GM18858 (cell line): ENCODE data around the gene ISG15.
"Not testable (repeated sequence)": the region's sequence is repeated elsewhere in the genome, so short reads cannot be mapped to it uniquely, and the experiment has no call there.

Experiments
- ATAC-seq: cut with Tn5 transposase; IDR thresholded peaks from one replicate; pipeline ENCODE4 v1.9.1; 2021; ENCODE audit not compliant: unreplicated experiment

Gene ISG15

DNA sequence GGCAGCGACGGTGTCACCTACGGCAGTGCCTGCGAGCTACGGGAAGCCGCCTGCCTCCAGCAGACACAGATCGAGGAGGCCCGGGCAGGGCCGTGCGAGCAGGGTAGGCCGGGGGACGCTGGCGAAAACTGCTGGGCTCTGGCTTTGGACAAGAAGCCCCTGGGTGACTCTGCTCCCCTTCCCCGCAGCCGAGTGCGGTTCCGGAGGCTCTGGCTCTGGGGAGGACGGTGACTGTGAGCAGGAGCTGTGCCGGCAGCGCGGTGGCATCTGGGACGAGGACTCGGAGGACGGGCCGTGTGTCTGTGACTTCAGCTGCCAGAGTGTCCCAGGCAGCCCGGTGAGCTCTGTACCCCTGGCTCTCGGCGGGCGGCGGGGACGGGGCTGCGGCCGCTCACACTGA lies 30.6 kb downstream of the ISG15 start:
- no peak for ATAC-seq

DNA sequence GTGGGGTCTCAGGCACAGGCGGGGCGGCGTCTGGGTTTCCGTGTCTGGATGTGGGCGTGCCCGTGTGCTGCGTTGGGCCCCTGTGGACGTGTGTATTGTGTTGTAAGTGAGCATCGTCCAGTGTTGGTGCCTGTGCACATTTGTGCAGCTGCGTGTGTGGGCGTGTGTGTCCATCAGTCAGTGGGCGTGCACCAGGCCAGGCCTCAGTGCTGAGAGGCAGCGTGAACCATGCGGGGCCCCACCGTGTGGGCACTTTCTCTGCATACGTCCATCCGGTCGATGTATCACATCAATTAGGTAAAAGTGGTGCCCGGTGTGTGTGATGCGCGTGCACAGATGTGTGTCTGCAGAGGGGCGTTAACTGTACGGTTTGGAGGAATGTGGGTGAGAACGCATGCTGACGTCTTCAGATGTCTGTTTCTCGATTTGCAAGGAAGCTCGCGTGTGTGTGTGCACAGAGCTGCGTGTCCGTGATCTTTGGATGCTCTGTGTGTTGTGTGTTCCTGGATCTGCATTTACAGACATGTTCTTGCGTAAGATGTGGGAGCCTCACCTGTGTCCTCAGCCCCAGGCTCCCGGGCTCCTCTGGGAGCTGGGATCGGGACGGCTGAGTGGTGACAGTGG lies 31.3 kb downstream of the ISG15 start:
- ATAC-seq = no peak

DNA sequence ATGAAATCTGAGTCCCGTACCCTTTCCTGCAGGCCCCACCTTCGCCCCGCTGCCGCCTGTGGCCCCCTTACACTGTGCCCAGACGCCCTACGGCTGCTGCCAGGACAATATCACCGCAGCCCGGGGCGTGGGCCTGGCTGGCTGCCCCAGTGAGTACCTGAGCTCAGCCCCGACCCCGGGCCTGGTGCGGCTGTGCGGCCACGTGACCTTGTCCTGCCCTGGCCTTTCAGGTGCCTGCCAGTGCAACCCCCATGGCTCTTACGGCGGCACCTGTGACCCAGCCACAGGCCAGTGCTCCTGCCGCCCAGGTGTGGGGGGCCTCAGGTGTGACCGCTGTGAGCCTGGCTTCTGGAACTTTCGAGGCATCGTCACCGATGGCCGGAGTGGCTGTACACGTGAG lies 31.8 kb downstream of the ISG15 start:
- no peak for ATAC-seq

DNA sequence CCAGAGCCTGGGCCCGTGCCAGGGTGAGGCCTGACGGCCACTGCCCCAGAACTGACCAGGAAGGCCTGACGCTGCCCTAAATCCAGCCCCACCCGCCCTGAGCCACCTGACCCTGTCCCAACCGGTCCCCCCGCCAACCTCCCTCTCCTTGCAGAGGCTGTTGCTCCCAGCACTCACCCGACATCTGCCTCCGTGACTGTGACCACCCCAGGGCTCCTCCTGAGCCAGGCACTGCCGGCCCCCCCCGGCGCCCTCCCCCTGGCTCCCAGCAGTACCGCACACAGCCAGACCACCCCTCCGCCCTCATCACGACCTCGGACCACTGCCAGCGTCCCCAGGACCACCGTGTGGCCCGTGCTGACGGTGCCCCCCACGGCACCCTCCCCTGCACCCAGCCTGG lies 32.9 kb downstream of the ISG15 start:
- no peak for ATAC-seq

DNA sequence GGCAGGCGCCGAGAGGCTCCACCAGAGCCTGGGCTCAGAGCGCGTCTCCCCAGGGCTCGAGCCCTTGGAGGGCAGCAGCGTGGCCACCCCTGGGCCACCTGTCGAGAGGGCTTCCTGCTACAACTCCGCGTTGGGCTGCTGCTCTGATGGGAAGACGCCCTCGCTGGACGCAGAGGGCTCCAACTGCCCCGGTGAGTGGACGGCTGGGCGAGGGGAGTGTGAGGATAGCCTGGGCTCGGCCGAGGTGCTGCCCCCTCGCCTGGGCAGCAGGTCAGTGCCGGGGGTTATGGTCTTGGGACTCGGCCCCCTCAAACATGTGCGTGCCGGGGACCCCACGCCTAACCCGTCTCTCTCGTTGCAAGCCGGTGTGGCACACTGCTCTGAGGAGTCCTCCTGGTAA lies 33.5 kb downstream of the ISG15 start:
- ATAC-seq = no peak

DNA sequence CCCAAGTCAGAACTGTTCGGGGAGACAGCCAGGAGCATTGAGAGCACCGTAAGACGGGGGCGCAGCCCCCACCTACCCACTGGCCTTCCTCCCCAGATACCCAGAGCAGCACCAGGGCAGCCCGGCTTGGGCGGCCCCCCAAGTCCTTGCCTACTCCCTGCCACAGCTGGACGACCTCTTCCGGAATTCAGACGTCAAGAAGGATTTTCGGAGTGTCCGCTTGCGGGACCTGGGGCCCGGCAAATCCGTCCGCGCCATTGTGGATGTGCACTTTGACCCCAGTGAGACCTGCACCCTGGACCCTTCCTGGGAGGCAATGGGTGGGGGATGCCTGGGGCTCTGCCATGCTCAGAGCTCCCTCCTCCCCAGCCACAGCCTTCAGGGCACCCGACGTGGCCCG lies 34.1 kb downstream of the ISG15 start:
- ATAC-seq = no peak

DNA sequence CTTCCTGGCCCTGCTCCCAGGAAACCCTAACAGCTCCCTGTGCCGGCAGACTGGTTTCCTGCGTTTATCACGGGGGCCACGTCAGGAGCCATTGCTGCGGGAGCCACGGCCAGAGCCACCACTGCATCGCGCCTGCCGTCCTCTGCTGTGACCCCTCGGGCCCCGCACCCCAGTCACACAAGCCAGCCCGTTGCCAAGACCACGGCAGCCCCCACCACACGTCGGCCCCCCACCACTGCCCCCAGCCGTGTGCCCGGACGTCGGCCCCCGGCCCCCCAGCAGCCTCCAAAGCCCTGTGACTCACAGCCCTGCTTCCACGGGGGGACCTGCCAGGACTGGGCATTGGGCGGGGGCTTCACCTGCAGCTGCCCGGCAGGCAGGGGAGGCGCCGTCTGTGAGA lies 34.7 kb downstream of the ISG15 start:
- no peak for ATAC-seq

DNA sequence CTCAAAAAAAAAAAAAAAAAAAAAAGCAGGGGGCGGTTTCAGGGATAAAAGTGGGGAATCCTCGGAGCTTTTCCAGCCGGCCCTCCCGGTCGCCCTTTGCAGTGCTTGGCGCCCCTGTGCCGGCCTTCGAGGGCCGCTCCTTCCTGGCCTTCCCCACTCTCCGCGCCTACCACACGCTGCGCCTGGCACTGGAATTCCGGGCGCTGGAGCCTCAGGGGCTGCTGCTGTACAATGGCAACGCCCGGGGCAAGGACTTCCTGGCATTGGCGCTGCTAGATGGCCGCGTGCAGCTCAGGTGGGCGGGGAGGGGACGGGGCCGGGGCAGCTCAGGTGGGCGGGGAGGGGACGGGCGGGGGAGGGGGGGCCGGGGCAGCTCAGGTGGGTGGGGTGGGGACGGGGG lies 35.5 kb downstream of the ISG15 start:
- no peak for ATAC-seq

DNA sequence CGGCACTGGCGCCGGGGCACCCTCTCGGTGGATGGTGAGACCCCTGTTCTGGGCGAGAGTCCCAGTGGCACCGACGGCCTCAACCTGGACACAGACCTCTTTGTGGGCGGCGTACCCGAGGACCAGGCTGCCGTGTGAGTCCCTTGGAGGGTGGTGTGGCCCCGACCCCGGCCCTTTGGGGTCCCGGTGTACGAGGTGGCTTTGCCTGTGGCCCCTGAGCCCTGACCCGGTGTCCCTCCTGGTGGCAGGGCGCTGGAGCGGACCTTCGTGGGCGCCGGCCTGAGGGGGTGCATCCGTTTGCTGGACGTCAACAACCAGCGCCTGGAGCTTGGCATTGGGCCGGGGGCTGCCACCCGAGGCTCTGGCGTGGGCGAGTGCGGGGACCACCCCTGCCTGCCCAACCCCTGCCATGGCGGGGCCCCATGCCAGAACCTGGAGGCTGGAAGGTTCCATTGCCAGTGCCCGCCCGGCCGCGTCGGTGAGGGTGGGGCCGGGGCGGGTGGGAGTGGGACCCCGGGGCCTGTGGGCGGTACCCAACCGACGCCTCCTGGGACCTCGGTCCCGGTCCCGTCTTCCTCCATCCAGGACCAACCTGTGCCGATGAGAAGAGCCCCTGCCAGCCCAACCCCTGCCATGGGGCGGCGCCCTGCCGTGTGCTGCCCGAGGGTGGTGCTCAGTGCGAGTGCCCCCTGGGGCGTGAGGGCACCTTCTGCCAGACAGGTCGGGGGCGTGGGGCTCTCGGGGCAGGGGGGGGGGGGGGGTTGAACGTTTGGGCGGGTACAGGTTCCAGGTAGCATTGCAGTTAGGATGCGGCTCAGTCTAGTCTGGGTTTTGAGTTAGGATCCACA lies 36.2 kb downstream of the ISG15 start:
- no peak for ATAC-seq

DNA sequence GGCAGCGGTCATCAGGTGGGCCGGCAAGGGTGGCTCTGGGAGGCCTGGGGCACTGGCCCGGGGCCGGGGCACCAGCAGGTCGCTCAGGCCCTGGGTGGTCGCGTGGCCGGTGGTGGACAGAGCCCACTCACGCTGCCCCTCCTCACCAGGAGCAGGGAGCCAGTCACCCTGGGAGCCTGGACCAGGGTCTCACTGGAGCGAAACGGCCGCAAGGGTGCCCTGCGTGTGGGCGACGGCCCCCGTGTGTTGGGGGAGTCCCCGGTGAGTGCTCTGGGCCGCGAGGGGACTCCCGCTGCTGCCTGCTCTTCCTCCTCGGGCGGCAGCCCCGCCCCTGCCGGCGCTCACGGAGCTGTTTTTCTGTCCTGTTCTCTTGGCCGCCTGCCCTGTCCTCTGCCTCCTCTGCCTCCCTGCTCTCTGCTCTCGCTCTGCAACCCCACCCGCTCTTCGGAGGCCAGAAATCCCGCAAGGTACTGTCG lies 37.3 kb downstream of the ISG15 start:
- no peak for ATAC-seq

DNA sequence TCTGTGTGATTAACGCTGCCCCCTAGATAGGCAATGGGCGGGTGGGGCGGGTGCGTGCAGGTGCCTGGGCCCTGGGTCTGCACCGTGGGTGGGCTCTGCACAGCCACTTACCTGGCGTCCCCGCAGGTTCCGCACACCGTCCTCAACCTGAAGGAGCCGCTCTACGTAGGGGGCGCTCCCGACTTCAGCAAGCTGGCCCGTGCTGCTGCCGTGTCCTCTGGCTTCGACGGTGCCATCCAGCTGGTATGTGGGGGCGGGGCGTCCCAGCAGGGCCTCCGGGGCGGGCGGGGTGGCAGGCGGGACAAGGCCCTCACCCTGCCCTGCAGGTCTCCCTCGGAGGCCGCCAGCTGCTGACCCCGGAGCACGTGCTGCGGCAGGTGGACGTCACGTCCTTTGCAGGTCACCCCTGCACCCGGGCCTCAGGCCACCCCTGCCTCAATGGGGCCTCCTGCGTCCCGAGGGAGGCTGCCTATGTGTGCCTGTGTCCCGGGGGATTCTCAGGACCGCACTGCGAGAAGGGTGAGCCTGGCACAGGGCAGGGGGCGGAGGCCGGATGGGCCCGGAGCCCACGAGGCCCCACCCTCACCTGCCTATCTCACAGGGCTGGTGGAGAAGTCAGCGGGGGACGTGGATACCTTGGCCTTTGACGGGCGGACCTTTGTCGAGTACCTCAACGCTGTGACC lies 38.0 kb downstream of the ISG15 start:
- no peak for ATAC-seq

DNA sequence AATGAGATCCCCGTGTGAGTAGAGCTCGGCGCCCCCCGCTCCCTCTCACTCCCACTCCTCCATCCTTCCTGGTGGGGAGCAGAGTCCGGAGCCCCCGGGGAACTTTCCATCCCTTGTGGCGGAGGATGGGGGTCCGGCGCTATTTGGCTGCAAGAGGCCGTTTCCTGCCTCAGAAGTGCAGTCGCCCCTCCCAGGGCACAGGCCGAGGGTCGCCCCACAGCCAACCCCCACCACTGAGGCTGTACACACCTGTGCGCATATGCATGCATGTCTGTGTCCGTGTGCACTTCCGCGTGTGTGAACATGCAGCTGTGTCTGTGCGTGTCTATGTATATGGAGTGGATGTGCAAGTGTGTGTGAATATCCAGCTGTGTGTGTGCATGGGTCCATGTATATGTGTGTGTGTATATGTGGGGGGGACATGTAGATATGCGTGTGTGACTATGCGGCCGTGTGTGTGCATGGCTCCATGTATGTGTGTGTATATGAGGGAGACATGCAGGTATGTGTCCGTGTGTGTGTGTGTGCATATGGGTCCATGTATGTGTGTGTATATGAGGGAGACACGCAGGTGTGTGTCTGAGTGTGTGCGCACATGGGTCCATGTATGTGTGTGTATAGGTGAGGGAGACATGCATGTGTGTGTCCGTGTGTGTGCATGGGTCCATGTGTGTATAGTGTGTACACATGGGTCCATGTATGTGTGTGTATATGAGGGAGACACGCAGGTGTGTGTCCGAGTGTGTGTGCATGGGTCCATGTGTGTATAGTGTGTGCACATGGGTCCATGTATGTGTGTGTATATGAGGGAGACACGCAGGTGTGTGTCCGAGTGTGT lies 38.9 kb downstream of the ISG15 start:
- ATAC-seq = no peak

DNA sequence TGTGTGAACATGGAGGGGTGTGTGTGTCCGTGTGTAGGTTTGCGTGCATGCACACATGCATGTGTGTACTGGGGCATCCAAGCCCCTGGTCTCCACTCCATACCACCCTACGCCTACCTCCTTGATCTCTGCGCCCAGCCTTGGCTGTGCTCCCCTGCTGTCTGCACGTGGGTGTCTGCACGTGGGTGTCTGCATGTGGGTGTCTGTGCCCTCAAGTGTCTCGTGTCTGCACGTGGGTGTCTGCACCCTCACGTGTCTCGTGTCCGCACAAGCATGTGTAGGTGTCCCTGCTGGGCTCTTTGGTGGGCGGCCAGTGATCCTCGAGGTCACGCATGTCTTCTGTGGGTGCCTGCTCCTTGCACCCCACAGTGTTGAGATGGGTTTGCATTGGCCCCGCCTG lies 39.7 kb downstream of the ISG15 start:
- ATAC-seq = no peak

DNA sequence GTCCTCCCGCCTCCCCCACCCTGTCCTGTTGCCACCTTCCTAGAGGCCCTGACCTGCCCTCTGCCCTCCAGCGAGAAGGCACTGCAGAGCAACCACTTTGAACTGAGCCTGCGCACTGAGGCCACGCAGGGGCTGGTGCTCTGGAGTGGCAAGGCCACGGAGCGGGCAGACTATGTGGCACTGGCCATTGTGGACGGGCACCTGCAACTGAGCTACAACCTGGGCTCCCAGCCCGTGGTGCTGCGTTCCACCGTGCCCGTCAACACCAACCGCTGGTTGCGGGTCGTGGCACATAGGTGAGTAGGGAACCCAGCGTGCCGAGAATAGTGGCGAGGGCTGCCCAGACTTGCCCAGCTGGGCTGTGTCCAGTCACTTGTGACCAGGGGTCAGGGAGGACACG lies 40.4 kb downstream of the ISG15 start:
- ATAC-seq = no peak

DNA sequence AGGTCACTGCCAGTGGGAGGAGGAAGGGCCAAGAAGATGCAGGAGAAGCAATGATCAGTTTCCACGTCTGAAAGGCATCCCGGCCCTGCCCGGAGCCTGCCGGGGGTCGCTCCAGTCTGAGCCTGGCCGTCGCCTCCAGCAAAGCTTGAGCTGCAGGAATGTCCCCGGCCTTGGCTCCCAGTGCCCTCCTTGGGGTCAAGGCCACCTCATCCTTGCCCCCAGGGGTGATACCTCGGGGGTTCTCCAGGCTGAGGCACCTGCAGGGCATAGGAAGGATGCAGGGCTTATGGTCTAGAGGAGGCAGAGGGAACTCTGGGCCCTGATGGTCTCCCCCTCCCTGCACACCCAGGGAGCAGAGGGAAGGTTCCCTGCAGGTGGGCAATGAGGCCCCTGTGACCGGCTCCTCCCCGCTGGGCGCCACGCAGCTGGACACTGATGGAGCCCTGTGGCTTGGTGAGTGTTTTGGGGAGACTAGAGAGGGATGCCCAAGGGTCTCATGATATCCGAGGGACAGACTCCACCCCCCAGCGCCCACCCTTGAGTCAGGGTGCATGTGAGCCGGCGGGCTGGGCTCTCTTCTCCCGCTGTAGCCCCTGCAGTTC lies 40.9 kb downstream of the ISG15 start:
- ATAC-seq = no peak

DNA sequence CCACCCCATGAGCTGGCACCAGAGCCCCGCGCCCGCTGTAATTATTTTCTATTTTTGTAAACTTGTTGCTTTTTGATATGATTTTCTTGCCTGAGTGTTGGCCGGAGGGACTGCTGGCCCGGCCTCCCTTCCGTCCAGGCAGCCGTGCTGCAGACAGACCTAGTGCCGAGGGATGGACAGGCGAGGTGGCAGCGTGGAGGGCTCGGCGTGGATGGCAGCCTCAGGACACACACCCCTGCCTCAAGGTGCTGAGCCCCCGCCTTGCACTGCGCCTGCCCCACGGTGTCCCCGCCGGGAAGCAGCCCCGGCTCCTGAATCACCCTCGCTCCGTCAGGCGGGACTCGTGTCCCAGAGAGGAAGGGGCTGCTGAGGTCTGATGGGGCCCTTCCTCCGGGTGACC lies 41.7 kb downstream of the ISG15 start:
- ATAC-seq = no peak

DNA sequence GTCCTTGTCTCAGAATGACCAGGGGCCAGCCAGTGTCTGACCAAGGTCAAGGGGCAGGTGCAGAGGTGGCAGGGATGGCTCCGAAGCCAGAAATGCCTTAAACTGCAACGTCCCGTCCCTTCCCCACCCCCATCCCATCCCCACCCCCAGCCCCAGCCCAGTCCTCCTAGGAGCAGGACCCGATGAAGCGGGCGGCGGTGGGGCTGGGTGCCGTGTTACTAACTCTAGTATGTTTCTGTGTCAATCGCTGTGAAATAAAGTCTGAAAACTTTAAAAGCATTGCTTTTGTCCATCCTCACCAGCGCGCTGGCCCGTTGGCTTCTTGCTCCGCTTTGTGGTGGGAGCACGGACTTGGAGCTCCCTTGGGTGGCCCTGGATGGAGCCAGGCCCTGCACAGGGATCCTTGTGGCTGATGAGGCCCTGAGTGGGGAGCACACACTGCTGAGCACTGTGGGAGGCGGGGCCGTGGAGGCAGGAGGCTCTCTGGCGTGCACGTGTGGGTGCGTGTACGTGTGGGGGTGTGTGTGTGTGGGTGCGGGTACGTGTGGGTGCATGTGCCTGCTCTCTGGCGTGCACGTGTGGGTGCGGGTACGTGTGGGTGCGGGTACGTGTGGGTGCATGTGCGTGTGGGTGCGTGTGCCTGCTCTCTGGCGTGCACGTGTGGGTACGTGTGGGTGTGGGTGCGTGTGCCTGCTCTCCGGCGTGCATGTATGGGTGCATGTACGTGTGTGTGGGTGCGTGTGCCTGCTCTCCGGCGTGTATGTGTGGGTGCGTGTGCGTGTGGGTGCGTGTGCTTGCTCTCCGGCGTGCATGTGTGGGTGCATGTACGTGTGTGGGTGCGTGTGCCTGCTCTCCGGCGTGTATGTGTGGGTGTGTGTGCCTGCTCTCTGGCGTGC lies 42.8 kb downstream of the ISG15 start:
- ATAC-seq = no peak

DNA sequence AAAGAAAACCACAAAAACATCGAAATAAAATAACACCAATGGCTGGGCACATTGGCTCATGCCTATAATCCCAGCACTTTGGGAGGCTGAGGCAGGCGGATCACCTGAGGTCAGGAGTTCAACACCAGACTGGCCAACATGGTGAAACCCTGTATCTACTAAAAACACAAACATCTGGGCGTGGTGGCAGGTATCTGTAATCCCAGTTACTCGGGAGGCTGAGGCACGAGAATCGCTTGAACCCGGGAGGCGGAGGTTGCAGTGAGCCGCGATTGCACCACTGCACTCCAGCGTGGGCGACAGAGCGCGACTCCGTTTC lies 44.4 kb downstream of the ISG15 start:
- ATAC-seq = not testable (repeated sequence)

DNA sequence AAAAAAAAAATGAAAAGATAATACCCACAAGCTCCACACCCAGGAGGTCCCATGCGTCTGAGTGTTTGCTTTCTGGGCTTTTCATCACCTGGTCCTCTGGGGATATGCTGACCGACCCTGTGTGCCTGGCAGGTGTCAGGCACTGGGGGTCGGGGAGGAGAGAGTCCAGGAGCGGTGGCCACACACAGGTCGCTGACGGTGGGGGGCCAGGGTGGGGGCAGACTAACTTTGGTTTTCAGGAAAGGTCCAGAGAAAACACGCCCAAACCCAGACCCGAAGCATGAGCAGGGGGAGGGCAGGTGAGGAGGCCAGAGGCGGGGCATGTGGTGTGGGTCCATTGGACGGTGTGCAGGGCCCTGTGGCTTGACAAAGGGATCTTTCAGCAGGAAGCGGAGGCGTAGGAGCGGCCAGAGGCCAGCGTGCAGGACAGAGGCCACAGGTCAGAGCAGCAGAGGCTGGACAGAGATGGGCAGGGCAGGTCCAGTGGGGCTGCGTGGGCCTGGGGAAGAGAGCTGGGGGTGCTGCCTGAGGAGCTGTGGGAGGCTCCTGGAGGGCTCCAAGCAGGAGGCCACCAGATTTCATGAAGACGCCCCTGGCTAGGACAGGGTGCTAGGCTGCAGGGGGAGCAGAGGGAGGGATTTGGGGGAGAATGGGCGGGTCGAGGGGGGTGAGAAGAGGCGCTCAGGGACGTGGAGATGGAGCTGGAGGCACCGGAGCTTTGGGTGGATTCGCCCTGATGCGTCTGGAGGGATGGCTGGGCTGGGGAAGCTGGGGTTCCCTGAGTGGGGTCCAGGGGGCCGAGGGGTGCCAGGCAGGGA lies 45.0 kb downstream of the ISG15 start:
- no peak for ATAC-seq
